Fibroblast of lung (primary cell): ENCODE data around the gene SNIP1. TPM values are rescaled to one million over a fixed set of nuclear protein-coding genes. Genes with fewer than 3 reads are reported as not detected.

Experiments
- DNase-seq, 2 donors: peaks; one replicate each; pipeline versions ENCODE4 v3.0.0 to v3.0.0-alpha.2; 2010; ENCODE audit warnings: low read depth in 2 of 2
- H2AFZ ChIP-seq: 2 replicates; pipeline ENCODE4 v1.5.1; 2012; ENCODE audit warnings: low read length, control low read depth, inconsistent platforms
- H3K27ac ChIP-seq: 2 replicates; pipeline ENCODE4 v1.5.1; 2011; ENCODE audit warnings: low read length, control low read depth; ENCODE audit not compliant: insufficient read depth
- H3K27me3 ChIP-seq: 2 replicates; pipeline ENCODE4 v1.5.1; 2011; ENCODE audit warnings: mild to moderate bottlenecking, low read length; ENCODE audit not compliant: control insufficient read depth, insufficient read depth
- H3K36me3 ChIP-seq: 2 replicates; pipeline ENCODE4 v1.5.1; 2011; ENCODE audit warnings: low read length; ENCODE audit not compliant: control insufficient read depth, insufficient read depth
- H3K4me1 ChIP-seq: 2 replicates; pipeline ENCODE4 v1.5.1; 2011; ENCODE audit warnings: low read length; ENCODE audit not compliant: control insufficient read depth, insufficient read depth; ENCODE audit errors: extremely low read depth
- H3K4me2 ChIP-seq: 2 replicates; pipeline ENCODE4 v1.5.1; 2011; ENCODE audit warnings: low read length, control low read depth; ENCODE audit not compliant: insufficient read depth; ENCODE audit errors: extremely low read depth
- H3K4me3 ChIP-seq, 4 experiments: fragments of 200-600 bp in 1 of 4; sonication (generic) in 1 of 4; replicated peaks in 1 of 4; 2 replicates each; pipeline ENCODE4 v1.5.1; 2011 to 2016; ENCODE audit warnings: low read length in 4 of 4, low read depth in 3 of 4, mild to moderate bottlenecking in 3 of 4, control low read depth in 2 of 4, inconsistent platforms in 1 of 4, mixed read lengths in 1 of 4; ENCODE audit not compliant: insufficient read depth in 1 of 4; ENCODE audit errors: control extremely low read depth in 1 of 4
- H3K79me2 ChIP-seq: 2 replicates; pipeline ENCODE4 v1.5.1; 2012; ENCODE audit warnings: mild to moderate bottlenecking, low read length, inconsistent platforms; ENCODE audit not compliant: control insufficient read depth, insufficient read depth
- H3K9ac ChIP-seq: 2 replicates; pipeline ENCODE4 v1.5.1; 2011; ENCODE audit warnings: mild to moderate bottlenecking, low read length, control low read depth; ENCODE audit not compliant: insufficient read depth
- H3K9me3 ChIP-seq: 2 replicates; pipeline ENCODE4 v1.5.1; 2012; ENCODE audit warnings: low read depth, low read length; ENCODE audit not compliant: control insufficient read depth, insufficient read depth
- H4K20me1 ChIP-seq: 2 replicates; pipeline ENCODE4 v1.5.1; 2011; ENCODE audit warnings: low read length; ENCODE audit not compliant: control insufficient read depth, insufficient read depth; ENCODE audit errors: extremely low read depth
- EZH2 ChIP-seq: IDR thresholded peaks from 2 replicates; pipeline ENCODE4 v1.5.1; 2012; ENCODE audit warnings: low read length, control low read depth, mild to moderate bottlenecking; ENCODE audit errors: missing control alignments
- polyA minus RNA-seq: library from RNA; depleted of rRNA, polyadenylated mRNA; stranded (reverse); fragments of >200 nt; gene quantifications from 2 replicates; pipeline ENCODE4 v1.2.3, GENCODE V29; 2011; ENCODE audit warnings: low replicate concordance
- polyA plus RNA-seq, 2 donors: library from polyadenylated mRNA; depleted of rRNA in 1 of 2; stranded (reverse) in 1 of 2; unstranded in 1 of 2; fragments of >200 nt; gene quantifications; 2 replicates each; pipeline ENCODE4 v1.2.1, GENCODE V29; 2011 to 2012; ENCODE audit warnings: missing spikeins in 1 of 2
- total RNA-seq: library from RNA; depleted of rRNA; stranded (reverse); fragments of >200 nt; gene quantifications from 2 replicates; pipeline ENCODE4 v1.2.1, GENCODE V29; 2014
- TF ChIP-seq, protein P1 (sequence below), 2 donors: IDR thresholded peaks in 1 of 2; conservative IDR thresholded peaks in 1 of 2; 1 replicate in 1 of 2; 2 replicates in 1 of 2; pipeline ENCODE4 v1.5.1; 2011 to 2012; ENCODE audit warnings: low read length in 2 of 2, control low read depth in 1 of 2, inconsistent platforms in 1 of 2, low read depth in 1 of 2, mild to moderate bottlenecking in 1 of 2

The SNIP1 gene, protein sequence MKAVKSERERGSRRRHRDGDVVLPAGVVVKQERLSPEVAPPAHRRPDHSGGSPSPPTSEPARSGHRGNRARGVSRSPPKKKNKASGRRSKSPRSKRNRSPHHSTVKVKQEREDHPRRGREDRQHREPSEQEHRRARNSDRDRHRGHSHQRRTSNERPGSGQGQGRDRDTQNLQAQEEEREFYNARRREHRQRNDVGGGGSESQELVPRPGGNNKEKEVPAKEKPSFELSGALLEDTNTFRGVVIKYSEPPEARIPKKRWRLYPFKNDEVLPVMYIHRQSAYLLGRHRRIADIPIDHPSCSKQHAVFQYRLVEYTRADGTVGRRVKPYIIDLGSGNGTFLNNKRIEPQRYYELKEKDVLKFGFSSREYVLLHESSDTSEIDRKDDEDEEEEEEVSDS
- 10.9 and 11.3 TPM in 2 replicates for total RNA-seq
- polyA plus RNA-seq: 8.0 and 8.2 TPM in 2 replicates
- 7.1 and 9.5 TPM in 2 replicates for polyA plus RNA-seq (2012)
- polyA minus RNA-seq: 3.5 and 4.5 TPM in 2 replicates

DNA sequence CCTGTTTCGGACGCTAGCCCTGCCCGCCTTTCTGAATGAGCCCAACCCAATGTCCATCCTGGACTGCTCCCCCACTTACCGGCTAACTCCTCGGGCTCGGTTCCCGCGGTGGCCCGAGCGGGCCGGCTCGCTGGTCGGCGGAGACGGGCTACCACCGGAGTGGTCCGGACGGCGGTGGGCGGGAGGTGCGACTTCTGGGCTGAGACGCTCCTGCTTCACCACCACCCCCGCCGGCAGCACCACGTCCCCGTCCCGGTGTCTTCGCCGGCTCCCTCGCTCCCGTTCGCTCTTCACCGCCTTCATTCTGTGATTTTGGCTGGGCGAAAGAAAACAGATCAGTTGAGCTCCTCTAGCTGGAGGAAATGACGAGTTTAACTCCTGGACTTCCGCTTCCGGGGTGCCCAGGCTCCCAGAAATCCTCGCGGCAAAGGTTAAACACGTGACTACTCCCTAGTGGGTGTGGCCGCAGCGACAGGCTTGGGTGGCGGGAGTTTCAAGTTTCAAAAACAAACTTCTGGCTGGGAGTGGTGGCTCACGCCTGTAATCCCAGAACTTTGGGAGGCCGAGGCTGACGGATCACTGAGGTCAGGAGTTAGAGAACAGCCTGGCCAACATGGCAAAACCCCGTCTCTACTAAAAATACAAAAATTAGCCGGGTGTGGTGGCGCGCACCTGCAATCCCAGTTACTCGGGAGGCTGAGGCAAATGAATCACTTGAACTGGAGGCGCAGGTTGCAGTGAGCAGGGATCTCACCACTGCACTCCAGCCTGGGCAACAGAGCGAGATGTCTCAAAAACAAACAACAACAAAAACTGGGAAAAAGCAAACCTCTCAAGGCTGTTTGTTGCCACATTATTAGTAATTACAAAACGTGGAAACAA, at the start of gene SNIP1:
Gene SNIP1 (minus strand): TSS at position 367 of the 882 bp plus-strand sequence. CDS start 64 bp downstream, at position 303.
- Histone ChIP-seq H2AFZ (peak within 1 kb of the TSS; percentile 67), H3K36me3 (no peaks in the 10 kb centered on the region), H3K4me1 (peaks cover 16% of the 10 kb centered on the region), H3K27ac (peak within 1 kb of the TSS; percentile 95), H3K27me3 (no peaks in the 10 kb centered on the region), H3K9ac (peak within 1 kb of the TSS; percentile 94), H3K79me2 (peaks cover 35% of the 10 kb centered on the region), H3K4me3 (peak within 1 kb of the TSS; percentile 78 to 99 (median 88)), H3K4me2 (peak within 1 kb of the TSS; percentile 92), H4K20me1 (no peaks in the 10 kb centered on the region), H3K9me3 (no peaks in the 10 kb centered on the region)
- TF ChIP-seq, protein P1, sequence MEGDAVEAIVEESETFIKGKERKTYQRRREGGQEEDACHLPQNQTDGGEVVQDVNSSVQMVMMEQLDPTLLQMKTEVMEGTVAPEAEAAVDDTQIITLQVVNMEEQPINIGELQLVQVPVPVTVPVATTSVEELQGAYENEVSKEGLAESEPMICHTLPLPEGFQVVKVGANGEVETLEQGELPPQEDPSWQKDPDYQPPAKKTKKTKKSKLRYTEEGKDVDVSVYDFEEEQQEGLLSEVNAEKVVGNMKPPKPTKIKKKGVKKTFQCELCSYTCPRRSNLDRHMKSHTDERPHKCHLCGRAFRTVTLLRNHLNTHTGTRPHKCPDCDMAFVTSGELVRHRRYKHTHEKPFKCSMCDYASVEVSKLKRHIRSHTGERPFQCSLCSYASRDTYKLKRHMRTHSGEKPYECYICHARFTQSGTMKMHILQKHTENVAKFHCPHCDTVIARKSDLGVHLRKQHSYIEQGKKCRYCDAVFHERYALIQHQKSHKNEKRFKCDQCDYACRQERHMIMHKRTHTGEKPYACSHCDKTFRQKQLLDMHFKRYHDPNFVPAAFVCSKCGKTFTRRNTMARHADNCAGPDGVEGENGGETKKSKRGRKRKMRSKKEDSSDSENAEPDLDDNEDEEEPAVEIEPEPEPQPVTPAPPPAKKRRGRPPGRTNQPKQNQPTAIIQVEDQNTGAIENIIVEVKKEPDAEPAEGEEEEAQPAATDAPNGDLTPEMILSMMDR (conservative IDR thresholded peaks at IDR 0.05 in 1 of 2, IDR thresholded peaks at IDR 0.05 in 1 of 2; ENCODE audit: low read depth in 1 of 2, low read length in 2 of 2): no peak
- peak; percentile 90 to 91 for DNase-seq

DNA sequence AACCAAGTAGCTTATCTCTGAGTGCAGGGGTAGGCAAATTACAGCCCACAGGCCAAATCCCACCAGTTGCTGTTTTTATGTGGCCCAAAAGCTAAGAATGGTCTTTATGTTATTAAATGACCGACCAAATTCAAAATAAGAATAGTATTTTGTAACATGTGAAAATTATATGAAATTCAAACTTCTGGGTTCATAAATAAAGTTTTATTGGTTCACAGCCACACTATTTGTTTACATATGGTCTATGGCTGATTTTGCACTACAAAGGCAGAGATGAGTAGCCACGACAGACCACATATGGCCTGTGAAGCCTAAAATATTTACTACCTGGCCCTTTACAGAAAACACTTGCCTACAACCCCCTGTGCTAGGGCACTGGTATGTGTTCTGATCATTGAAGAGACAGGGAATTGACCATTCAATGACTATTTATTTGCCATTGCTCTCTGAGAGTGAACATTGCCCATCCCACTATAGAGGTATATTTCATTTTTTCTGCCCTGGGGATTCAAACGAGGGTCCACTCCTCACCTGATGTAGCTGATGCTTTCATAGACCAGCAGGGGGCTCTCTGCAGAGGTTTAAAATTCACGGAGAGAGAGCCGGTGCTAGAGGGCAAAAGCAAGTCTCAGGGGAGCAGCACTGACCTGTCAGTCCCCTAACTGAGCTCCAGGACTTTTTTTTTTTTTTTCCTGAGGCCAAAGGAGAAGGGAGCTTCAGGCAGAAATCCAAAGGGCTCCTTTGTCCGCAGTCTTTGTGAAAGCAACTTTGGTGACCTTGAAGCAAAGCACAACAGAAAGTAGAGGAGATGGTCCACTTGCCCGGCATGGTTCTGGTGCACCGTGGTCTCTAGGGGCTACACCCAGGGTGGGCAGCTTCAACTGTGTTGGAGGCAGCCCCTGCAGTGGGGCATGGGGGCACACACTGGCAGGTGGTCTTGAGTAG, 48.9 kb upstream of the SNIP1 start:
- DNase-seq: peak in 1 of 2 donors; percentile 29
- H4K20me1 ChIP-seq: no peaks in the 10 kb centered on the region
- H3K9ac ChIP-seq: no peak overlapping the region
- peaks cover 4% of the 10 kb centered on the region for H3K27me3 ChIP-seq
- TF ChIP-seq, protein P1 (conservative IDR thresholded peaks at IDR 0.05 in 1 of 2, IDR thresholded peaks at IDR 0.05 in 1 of 2; ENCODE audit: low read depth in 1 of 2, low read length in 2 of 2): peak; percentile 75 to 78
- TF ChIP-seq EZH2: no peak
- no peak overlapping the region for H3K4me3 ChIP-seq
- H2AFZ ChIP-seq: no peak overlapping the region
- no peak overlapping the region for H3K4me2 ChIP-seq
- no peaks in the 10 kb centered on the region for H3K4me1 ChIP-seq
- H3K79me2 ChIP-seq: no peaks in the 10 kb centered on the region
- H3K27ac ChIP-seq: no peak overlapping the region
- no peaks in the 10 kb centered on the region for H3K9me3 ChIP-seq
- H3K36me3 ChIP-seq: no peaks in the 10 kb centered on the region
